ENCODE results near the gene SPATA32.
A peak's percentile ranks its signal among the peaks of the same experiment; 100 is the strongest.

The SPATA32 gene

GRCh38 chr17:45227926-45228762, 33.8 kb downstream of the SPATA32 start:
- peak; percentile 26 for DNase-seq

GRCh38 chr17:45227101-45227925, 34.6 kb downstream of the SPATA32 start:
- peak; percentile 51 for DNase-seq

GRCh38 chr17:45226576-45226975, 35.3 kb downstream of the SPATA32 start:
- DNase-seq: peak; percentile 21

- DNase-seq: peak; percentile 99
Measured at GRCh38 chr17:45225964-45226530, 35.8 kb downstream of the SPATA32 start.

GRCh38 chr17:45225051-45225700, 36.7 kb downstream of the SPATA32 start:
- DNase-seq: peak; percentile 75

GRCh38 chr17:45224671-45225050, 37.2 kb downstream of the SPATA32 start:
- DNase-seq: peak; percentile 42

GRCh38 chr17:45223539-45224528, 38.1 kb downstream of the SPATA32 start:
- peak; percentile 85 for DNase-seq

GRCh38 chr17:45222996-45223538, 38.8 kb downstream of the SPATA32 start:
- DNase-seq: no peak

GRCh38 chr17:45222289-45222995, 39.5 kb downstream of the SPATA32 start:
- DNase-seq: peak; percentile 74

GRCh38 chr17:45222014-45222288, 39.9 kb downstream of the SPATA32 start:
- DNase-seq: no peak

GRCh38 chr17:45221081-45222013, 40.5 kb downstream of the SPATA32 start, which contains the start of gene FMNL1:
FMNL1 (plus strand) TSS chr17:45221885; CDS start chr17:45222125, 240 bp downstream.
- DNase-seq: peak; percentile 69

GRCh38 chr17:45220079-45220478, 41.8 kb downstream of the SPATA32 start:
- no peak for DNase-seq

GRCh38 chr17:45218895-45219661, 42.8 kb downstream of the SPATA32 start:
- peak; percentile 88 for DNase-seq
